Measurements from ENCODE around the gene ATG4C.
"Not testable (repeated sequence)": the region's sequence is repeated elsewhere in the genome, so short reads cannot be mapped to it uniquely, and the experiment has no call there.

ATG4C gene

GRCh38 chr1:62781841-62782543 lies 1.9 kb upstream of the ATG4C start:
- TF ChIP-seq CTCF (IDR thresholded peaks at IDR 0.05; ENCODE audit: insufficient read depth, low read length, poor library complexity, severe bottlenecking): no peak
- H3K36me3 ChIP-seq (ENCODE audit: control insufficient read depth, insufficient read depth, low read length): no peaks in the 10 kb centered on the region
- no peak overlapping the region for H3K4me3 ChIP-seq (replicated peaks; ENCODE audit: low read depth, low read length)
- no peaks in the 10 kb centered on the region; the same call in 1 of the 2 replicates for H3K27me3 ChIP-seq (replicated peaks; ENCODE audit: control insufficient read depth, insufficient read depth, low read length)
- DNase-seq (ENCODE audit: extremely low read depth, insufficient read length): no peak

GRCh38 chr1:62782544-62783212 lies 1.3 kb upstream of the ATG4C start:
- H3K4me3 ChIP-seq (replicated peaks; ENCODE audit: low read depth, low read length); H3K36me3 ChIP-seq (ENCODE audit: control insufficient read depth, insufficient read depth, low read length); H3K27me3 ChIP-seq (replicated peaks; ENCODE audit: control insufficient read depth, insufficient read depth, low read length); DNase-seq (ENCODE audit: extremely low read depth, insufficient read length): not testable (repeated sequence)

GRCh38 chr1:62784509-62785365 lies 805 bp downstream of the ATG4C start:
- Histone ChIP-seq H3K36me3 (ENCODE audit: control insufficient read depth, insufficient read depth, low read length) (no peaks in the 10 kb centered on the region), H3K4me3 (replicated peaks; ENCODE audit: low read depth, low read length) (peak overlapping the region; percentile 78), H3K27me3 (replicated peaks; ENCODE audit: control insufficient read depth, insufficient read depth, low read length) (no peaks in the 10 kb centered on the region)
- no peak for TF ChIP-seq CTCF (IDR thresholded peaks at IDR 0.05; ENCODE audit: insufficient read depth, low read length, poor library complexity, severe bottlenecking)
- DNase-seq (ENCODE audit: extremely low read depth, insufficient read length): no peak

GRCh38 chr1:62790716-62791115 lies 6.8 kb downstream of the ATG4C start:
- no peak for DNase-seq (ENCODE audit: extremely low read depth, insufficient read length)
- no peaks in the 10 kb centered on the region for H3K36me3 ChIP-seq (ENCODE audit: control insufficient read depth, insufficient read depth, low read length)
- TF ChIP-seq CTCF (IDR thresholded peaks at IDR 0.05; ENCODE audit: insufficient read depth, low read length, poor library complexity, severe bottlenecking): no peak
- H3K27me3 ChIP-seq (replicated peaks; ENCODE audit: control insufficient read depth, insufficient read depth, low read length): no peaks in the 10 kb centered on the region
- H3K4me3 ChIP-seq (replicated peaks; ENCODE audit: low read depth, low read length): no peak overlapping the region

- Histone ChIP-seq H3K27me3 (replicated peaks; ENCODE audit: control insufficient read depth, insufficient read depth, low read length) (no peaks in the 10 kb centered on the region), H3K4me3 (replicated peaks; ENCODE audit: low read depth, low read length) (no peak overlapping the region), H3K36me3 (ENCODE audit: control insufficient read depth, insufficient read depth, low read length) (no peaks in the 10 kb centered on the region)
- TF ChIP-seq CTCF (IDR thresholded peaks at IDR 0.05; ENCODE audit: insufficient read depth, low read length, poor library complexity, severe bottlenecking): no peak
- no peak for DNase-seq (ENCODE audit: extremely low read depth, insufficient read length)
Observed at GRCh38 chr1:62794053-62794452, 10.1 kb downstream of the ATG4C start.

- H3K27me3 ChIP-seq (replicated peaks; ENCODE audit: control insufficient read depth, insufficient read depth, low read length): no peaks in the 10 kb centered on the region
- no peaks in the 10 kb centered on the region for H3K36me3 ChIP-seq (ENCODE audit: control insufficient read depth, insufficient read depth, low read length)
- TF ChIP-seq CTCF (IDR thresholded peaks at IDR 0.05; ENCODE audit: insufficient read depth, low read length, poor library complexity, severe bottlenecking): no peak
- no peak for DNase-seq (ENCODE audit: extremely low read depth, insufficient read length)
- H3K4me3 ChIP-seq (replicated peaks; ENCODE audit: low read depth, low read length): no peak overlapping the region
Observed at GRCh38 chr1:62796221-62796620, 12.3 kb downstream of the ATG4C start.
